K562 (cell line): ENCODE data around the gene SRP9.

Source experiments
- AFF1 ChIP-seq, 2 experiments: fragments of 450-650 bp; IDR thresholded peaks; 2 replicates each; pipeline ENCODE4 v1.6.1; 2018; ENCODE audit warnings: mild to moderate bottlenecking in 2 of 2, low read depth in 1 of 2; ENCODE audit not compliant: partially characterized antibody in 2 of 2
- CTCF ChIP-seq, 3 experiments: IDR thresholded peaks in 2 of 3; conservative IDR thresholded peaks in 1 of 3; 2 replicates each; pipeline ENCODE4 v1.5.1; 2011 to 2012; ENCODE audit warnings: low read length in 3 of 3, mild to moderate bottlenecking in 3 of 3, control low read depth in 2 of 3, improper control_type of control experiment in 1 of 3, inconsistent platforms in 1 of 3, low read depth in 1 of 3, mixed read lengths in 1 of 3, moderate library complexity in 1 of 3; ENCODE audit not compliant: insufficient read depth in 2 of 3
- E2F1 ChIP-seq: sonication (generic); formaldehyde crosslinking; IDR thresholded peaks from 2 replicates; pipeline ENCODE4 v1.8.1; 2023; ENCODE audit warnings: mild to moderate bottlenecking, missing genetic modification reagents, moderate library complexity
- LARP7 ChIP-seq: fragments of 450-650 bp; IDR thresholded peaks from 2 replicates; pipeline ENCODE4 v1.6.1; 2016
- RBBP5 ChIP-seq: fragments of 200-600 bp; sonication (generic); IDR thresholded peaks from 2 replicates; pipeline ENCODE4 v1.6.1; 2012; ENCODE audit warnings: borderline replicate concordance, mild to moderate bottlenecking, low read length, control low read depth, inconsistent platforms; ENCODE audit not compliant: insufficient read depth, poor library complexity, severe bottlenecking
- TGIF2 ChIP-seq: sonication (generic); formaldehyde crosslinking; IDR thresholded peaks from 2 replicates; pipeline ENCODE4 v1.8.1; 2022; ENCODE audit warnings: mild to moderate bottlenecking, missing genetic modification reagents, moderate library complexity
- TRIM28 ChIP-seq: fragments of 450-650 bp; IDR thresholded peaks from 2 replicates; pipeline ENCODE4 v1.6.1; 2017
- ZC3H4 ChIP-seq: sonication (generic); formaldehyde crosslinking; IDR thresholded peaks from 2 replicates; pipeline ENCODE4 v1.9.0; 2021; ENCODE audit warnings: missing genetic modification reagents, borderline replicate concordance
- ZNF696 ChIP-seq: fragments of 250-450 bp; sonication (Bioruptor Pico); conservative IDR thresholded peaks from 2 replicates; pipeline ENCODE4 v1.4.0; 2020; ENCODE audit warnings: mild to moderate bottlenecking, moderate library complexity
- ZSCAN29 ChIP-seq: fragments of 450-650 bp; IDR thresholded peaks from 2 replicates; pipeline ENCODE4 v1.6.1; 2017

GRCh38 chr1:225794954-225795353 is 17.3 kb downstream of the SRP9 start:
- TF ChIP-seq ZNF696, result no peak
- TF ChIP-seq AFF1 (IDR thresholded peaks at IDR 0.05; ENCODE audit: low read depth in 1 of 2, partially characterized antibody in 2 of 2), result no peak
- no peak for TF ChIP-seq CTCF (IDR thresholded peaks at IDR 0.05 in 2 of 3, conservative IDR thresholded peaks at IDR 0.05 in 1 of 3; ENCODE audit: insufficient read depth in 2 of 3, low read depth in 1 of 3, low read length in 3 of 3)
- no peak for TF ChIP-seq E2F1 (CRISPR knock-in tag)
- TF ChIP-seq TRIM28, result no peak
- TF ChIP-seq ZC3H4 (CRISPR knock-in tag), result no peak
- no peak for TF ChIP-seq RBBP5
- no peak for TF ChIP-seq ZSCAN29
- TF ChIP-seq TGIF2 (CRISPR knock-in tag), result no peak
- no peak for TF ChIP-seq LARP7
